ENCODE results near the gene DHX16. TPM values are rescaled to one million over a fixed set of nuclear protein-coding genes. Genes with fewer than 3 reads are reported as not detected.
A peak's percentile ranks its signal among the peaks of the same experiment; 100 is the strongest.

DHX16 gene
- total and polyA plus RNA-seq, 2 experiments from 2014 or later = 36.2 to 36.7 TPM

DNA sequence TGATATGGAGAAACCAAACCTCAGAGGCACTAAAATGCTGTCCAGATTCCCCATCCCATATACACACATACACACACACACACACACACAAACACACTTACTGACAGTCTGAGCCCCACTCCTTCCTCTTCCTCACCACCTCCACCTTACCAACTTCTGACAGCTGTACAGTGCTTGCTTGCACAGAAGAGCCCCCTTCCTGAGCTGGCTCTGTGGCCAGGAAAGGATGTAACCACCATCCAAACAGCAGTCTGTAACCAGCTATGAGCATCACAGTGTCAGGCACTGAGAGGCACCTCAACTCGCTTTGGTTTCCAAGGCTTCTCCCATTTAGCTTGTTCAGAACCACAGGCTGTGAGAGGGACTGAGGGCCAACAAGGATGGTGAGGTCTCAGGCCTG lies 31.8 kb downstream of the DHX16 start:
- Histone ChIP-seq H3K36me3 (peaks cover 11% of the 10 kb centered on the region), H3K4me1 (ENCODE audit: low read depth) (peaks cover 1% of the 10 kb centered on the region), H3K4me3 (no peak overlapping the region), H3K27me3 (no peaks in the 10 kb centered on the region), H3K27ac (no peak overlapping the region), H3K9me3 (ENCODE audit: low read depth) (no peaks in the 10 kb centered on the region)
- no peak for DNase-seq (ENCODE audit: low read depth in 1 of 2, low spot score in 1 of 2)
- TF ChIP-seq, protein P1, sequence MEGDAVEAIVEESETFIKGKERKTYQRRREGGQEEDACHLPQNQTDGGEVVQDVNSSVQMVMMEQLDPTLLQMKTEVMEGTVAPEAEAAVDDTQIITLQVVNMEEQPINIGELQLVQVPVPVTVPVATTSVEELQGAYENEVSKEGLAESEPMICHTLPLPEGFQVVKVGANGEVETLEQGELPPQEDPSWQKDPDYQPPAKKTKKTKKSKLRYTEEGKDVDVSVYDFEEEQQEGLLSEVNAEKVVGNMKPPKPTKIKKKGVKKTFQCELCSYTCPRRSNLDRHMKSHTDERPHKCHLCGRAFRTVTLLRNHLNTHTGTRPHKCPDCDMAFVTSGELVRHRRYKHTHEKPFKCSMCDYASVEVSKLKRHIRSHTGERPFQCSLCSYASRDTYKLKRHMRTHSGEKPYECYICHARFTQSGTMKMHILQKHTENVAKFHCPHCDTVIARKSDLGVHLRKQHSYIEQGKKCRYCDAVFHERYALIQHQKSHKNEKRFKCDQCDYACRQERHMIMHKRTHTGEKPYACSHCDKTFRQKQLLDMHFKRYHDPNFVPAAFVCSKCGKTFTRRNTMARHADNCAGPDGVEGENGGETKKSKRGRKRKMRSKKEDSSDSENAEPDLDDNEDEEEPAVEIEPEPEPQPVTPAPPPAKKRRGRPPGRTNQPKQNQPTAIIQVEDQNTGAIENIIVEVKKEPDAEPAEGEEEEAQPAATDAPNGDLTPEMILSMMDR (IDR thresholded peaks at IDR 0.05; ENCODE audit: low read depth, low read length) = no peak

DNA sequence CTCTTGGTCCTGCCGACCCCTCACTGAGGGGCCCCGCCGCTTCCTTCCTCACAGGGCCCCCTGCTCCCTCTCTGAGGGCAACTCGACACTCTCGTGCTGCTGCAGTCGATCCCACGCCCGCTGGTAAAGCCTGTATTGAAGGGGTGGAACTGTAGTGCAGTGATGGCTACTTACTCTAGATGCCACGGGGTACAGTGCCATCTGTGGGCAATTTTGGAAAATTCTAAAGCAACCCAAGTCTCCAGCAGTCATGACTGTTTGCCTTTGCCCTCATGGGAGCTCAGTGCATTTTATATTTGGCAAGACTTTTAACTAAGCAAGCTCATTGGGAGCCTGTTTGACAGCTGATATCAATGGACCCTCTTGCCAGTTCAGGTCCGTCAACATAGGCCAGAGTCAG lies 32.3 kb downstream of the DHX16 start:
- H3K36me3 ChIP-seq = peaks cover 10% of the 10 kb centered on the region
- H3K27me3 ChIP-seq = no peaks in the 10 kb centered on the region
- DNase-seq (ENCODE audit: low read depth in 1 of 2, low spot score in 1 of 2) = no peak
- no peak overlapping the region for H3K4me3 ChIP-seq
- TF ChIP-seq, protein P1 (IDR thresholded peaks at IDR 0.05; ENCODE audit: low read depth, low read length) = no peak
- H3K27ac ChIP-seq = no peak overlapping the region
- no peaks in the 10 kb centered on the region for H3K4me1 ChIP-seq (ENCODE audit: low read depth)
- H3K9me3 ChIP-seq (ENCODE audit: low read depth) = no peaks in the 10 kb centered on the region

DNA sequence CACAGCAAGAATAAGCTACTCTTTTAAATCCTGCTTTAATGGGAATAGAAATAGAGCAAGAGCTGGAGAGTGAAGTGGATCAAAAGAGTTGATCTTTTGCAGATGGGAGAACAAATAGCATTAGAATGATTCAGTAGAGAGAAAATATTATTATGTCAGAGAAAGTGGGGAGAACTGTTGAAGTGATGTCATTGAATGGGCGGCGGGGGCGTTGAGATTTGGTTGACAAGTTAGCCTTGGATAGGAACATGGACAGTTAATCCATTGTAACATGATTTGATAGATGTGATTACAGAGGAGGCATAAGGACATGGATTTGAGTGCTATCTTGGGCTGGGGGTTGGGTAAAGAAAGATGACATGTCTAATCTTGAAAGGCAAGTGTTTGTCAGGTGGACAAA lies 37.0 kb downstream of the DHX16 start:
- H3K36me3 ChIP-seq = peaks cover 14% of the 10 kb centered on the region
- no peak for DNase-seq (ENCODE audit: low read depth in 1 of 2, low spot score in 1 of 2)
- no peaks in the 10 kb centered on the region for H3K4me1 ChIP-seq (ENCODE audit: low read depth)
- H3K9me3 ChIP-seq (ENCODE audit: low read depth) = no peaks in the 10 kb centered on the region
- no peak overlapping the region for H3K4me3 ChIP-seq
- H3K27ac ChIP-seq = no peak overlapping the region
- H3K27me3 ChIP-seq = no peaks in the 10 kb centered on the region
- TF ChIP-seq, protein P1 (IDR thresholded peaks at IDR 0.05; ENCODE audit: low read depth, low read length) = no peak

DNA sequence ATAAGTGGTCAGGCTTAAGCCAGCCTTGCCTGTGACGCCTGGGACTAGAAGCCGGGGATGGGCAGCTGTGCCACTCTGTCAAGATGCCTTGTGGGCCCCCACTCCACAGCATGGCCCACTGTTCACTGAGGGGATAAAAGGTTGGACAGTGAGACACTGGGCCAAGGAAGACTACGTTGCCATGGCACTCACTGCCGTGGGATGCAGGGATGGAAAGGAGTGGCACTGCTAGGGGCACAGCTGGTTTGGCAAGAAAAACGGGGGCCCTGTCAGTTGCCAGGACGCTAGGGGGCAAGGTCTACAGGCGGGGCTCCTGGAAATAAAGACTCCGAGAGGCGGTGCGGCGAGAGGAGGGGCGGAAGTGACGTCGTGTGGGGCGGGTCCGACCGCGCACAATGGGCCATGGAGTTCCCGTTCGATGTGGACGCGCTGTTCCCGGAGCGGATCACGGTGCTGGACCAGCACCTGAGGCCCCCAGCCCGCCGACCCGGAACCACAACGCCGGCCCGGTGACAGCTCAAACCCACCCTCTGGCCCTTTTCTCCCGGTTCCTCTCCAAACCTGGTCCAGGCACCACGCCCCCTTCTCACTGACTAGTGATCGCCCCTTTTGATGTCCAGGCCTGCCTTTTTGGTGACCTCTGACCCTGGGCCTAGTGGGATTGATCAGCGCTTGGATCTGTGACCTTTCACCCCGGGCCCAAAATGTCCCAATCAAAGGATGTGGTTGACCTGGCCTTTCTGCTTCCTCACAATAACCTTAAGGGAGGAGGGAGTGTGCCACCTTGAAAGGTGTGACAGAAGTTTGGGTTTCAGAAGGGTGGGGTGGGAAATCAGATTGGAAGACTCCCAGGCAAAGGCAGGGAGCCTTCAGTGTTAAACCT lies 46.1 kb downstream of the DHX16 start, which contains the start of gene ATAT1:
Gene ATAT1, plus strand, starts transcription at position 391 of the 883 bp plus-strand sequence.
- peak within 1 kb of the TSS; percentile 71 for H3K4me3 ChIP-seq
- H3K4me1 ChIP-seq (ENCODE audit: low read depth) = no peaks in the 10 kb centered on the region
- no peaks in the 10 kb centered on the region for H3K27me3 ChIP-seq
- peak; percentile 80 to 85 for DNase-seq (ENCODE audit: low read depth in 1 of 2, low spot score in 1 of 2)
- TF ChIP-seq, protein P1 (IDR thresholded peaks at IDR 0.05; ENCODE audit: low read depth, low read length) = peak; percentile 49
- H3K9me3 ChIP-seq (ENCODE audit: low read depth) = no peaks in the 10 kb centered on the region
- H3K36me3 ChIP-seq = peaks cover 34% of the 10 kb centered on the region
- H3K27ac ChIP-seq = peak within 1 kb of the TSS; percentile 81

DNA sequence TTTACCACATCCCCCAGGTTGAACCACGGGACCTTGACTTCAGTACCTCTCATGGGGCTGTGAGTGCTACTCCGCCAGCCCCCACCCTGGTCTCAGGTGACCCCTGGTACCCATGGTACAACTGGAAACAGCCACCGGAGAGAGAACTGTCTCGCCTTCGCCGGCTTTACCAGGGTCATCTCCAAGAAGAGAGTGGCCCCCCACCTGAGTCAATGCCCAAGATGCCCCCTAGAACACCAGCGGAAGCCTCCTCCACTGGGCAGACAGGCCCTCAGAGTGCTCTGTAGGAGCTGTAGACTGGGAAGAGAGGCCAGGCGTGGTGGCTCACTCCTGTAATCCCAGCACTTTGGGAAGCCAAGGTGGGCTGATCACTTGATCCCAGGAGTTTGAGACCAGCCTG lies 47.3 kb downstream of the DHX16 start:
- Histone ChIP-seq H3K4me3 (no peak overlapping the region), H3K27ac (no peak overlapping the region), H3K27me3 (no peaks in the 10 kb centered on the region), H3K9me3 (ENCODE audit: low read depth) (no peaks in the 10 kb centered on the region), H3K36me3 (peaks cover 32% of the 10 kb centered on the region), H3K4me1 (ENCODE audit: low read depth) (no peaks in the 10 kb centered on the region)
- DNase-seq (ENCODE audit: low read depth in 1 of 2, low spot score in 1 of 2) = no peak
- TF ChIP-seq, protein P1 (IDR thresholded peaks at IDR 0.05; ENCODE audit: low read depth, low read length) = no peak

Measured in cardiac muscle cell (in vitro differentiated cells and primary cell).